Superior temporal gyrus (tissue), 1 donor: ENCODE data around the gene KIAA1671.

Experiments used
- DNase-seq: peaks from one replicate; pipeline ENCODE4 v3.0.0-alpha.2; 2016; ENCODE audit errors: extremely low spot score

Gene KIAA1671

GRCh38 chr22:25114369-25115362 is 162.2 kb downstream of the KIAA1671 start:
- no peak for DNase-seq

- no peak for DNase-seq
Observed at GRCh38 chr22:25119609-25120008, 167.1 kb downstream of the KIAA1671 start.

GRCh38 chr22:25120093-25120561 is 167.6 kb downstream of the KIAA1671 start:
- DNase-seq, result no peak

DNA sequence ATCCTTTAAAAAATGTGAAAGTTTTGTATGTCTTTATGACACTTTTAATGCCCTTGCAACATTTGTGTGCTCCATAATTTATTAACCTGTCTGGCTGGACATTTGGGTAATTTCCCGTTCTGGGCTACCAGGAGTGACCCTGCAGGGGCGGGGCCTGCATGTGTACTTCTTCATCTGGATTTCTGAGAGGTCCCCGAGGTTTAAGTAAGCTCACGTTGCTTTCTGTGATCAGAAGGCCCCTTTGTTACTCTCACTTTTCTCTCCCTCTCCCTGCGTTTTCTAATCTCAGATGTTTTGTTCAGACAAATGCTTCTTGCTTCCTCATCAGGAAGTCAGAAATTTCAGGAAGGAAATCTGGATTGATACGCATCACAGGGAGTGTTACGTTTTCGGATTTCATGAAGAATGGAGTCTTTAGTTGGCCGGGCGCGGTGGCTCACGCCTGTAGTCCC is 168.3 kb downstream of the KIAA1671 start:
- DNase-seq, result no peak

DNA sequence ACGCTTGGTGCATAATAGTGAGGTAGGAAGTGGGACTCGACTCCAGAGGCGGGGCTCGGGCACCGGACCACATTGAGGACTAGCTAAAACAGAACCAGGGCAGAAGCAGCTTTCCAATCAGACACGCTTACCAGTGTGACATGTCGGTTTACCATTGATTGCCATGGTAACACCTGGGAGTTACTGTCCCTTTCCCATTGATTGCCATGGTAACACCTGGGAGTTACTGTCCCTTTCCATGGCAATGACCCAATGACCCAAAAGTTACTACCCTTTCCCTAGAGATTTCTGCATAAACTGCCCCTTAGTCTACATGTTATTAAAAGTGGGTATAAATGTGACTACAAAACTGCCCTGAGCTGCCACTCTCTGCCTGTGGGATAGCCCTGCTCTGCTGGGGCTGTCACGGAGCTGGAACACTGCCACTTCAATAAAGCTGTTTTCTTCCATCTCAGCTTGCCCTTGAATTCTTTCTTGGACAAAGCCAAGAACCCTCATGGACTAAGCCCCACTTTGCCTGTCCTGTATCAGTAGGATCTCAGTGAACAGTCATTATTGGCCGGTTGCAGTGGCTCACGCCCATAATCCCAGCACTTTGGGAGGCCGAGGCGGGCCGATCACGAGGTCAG is 169.7 kb downstream of the KIAA1671 start:
- no peak for DNase-seq

GRCh38 chr22:25123677-25124076 is 171.2 kb downstream of the KIAA1671 start:
- no peak for DNase-seq

- DNase-seq, result no peak
Observed at GRCh38 chr22:25125693-25126357, 173.3 kb downstream of the KIAA1671 start.

- DNase-seq, result no peak
Observed at GRCh38 chr22:25126510-25126909, 174.0 kb downstream of the KIAA1671 start.

GRCh38 chr22:25127318-25127717 is 174.8 kb downstream of the KIAA1671 start:
- DNase-seq, result no peak

DNA sequence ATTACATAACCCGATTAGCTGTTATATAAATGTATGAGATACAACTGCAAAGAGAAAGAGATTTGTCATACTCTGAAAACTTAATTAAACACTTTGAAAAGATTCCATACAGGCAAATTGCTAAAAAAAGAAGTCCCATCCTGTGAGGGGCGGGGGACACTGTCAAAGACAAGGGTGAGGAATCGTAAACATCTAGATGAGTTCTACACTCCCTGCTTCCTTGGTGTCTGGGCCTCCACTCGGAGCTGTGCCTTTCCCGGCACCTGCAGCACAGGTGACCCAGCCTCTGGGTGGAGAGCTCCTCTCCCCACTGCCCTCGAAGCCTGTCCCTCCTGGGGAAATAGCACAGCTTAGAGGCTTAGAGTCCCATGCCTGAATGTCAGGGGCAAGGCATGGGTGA is 177.9 kb downstream of the KIAA1671 start:
- DNase-seq, result no peak

- no peak for DNase-seq
Observed at GRCh38 chr22:25131198-25131887, 178.8 kb downstream of the KIAA1671 start.

GRCh38 chr22:25134028-25134427 is 181.5 kb downstream of the KIAA1671 start:
- DNase-seq, result no peak

DNA sequence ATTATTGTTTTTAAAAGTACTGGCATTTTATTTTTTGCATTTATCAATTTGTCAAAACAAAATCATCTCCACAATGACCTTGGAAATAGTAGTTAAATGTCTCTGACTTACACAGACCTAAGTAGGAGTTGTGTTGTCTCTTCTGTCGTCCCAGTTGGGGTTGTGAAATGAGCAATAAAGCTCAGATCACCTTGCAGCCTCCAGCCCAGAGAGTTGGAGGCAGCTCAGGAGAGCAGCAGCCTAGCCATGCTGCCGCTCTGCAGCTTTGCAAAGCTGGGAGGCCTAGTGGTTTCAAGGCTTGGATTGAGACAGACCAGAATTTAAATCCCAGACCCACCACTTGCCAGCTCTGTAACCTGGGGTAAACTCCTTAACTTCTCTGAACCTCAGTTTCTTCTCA is 181.9 kb downstream of the KIAA1671 start:
- no peak for DNase-seq

- DNase-seq, result no peak
Observed at GRCh38 chr22:25136953-25137576, 184.5 kb downstream of the KIAA1671 start.

- DNase-seq, result no peak
Observed at GRCh38 chr22:25137577-25138525, 185.3 kb downstream of the KIAA1671 start.

DNA sequence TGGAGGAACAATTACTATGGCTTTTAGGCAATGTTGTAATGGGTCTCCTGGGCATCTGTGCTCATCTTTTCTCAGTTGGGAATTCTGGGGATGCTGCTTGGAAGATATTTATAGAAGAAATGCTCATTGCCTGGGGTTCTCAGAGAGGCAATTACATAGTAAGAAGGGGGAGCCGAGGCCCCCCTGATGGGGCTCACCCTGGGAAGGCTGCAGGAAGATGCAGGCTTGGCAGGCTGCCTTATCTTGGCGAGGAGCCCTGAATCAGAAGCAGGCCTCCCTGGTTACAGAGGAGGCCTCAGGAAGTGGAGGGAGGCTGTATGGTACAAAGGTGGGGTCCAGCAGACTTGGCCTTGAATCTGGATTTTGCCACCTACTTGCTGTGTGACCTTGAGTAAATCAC is 186.5 kb downstream of the KIAA1671 start:
- no peak for DNase-seq

- no peak for DNase-seq
Observed at GRCh38 chr22:25142102-25142501, 189.6 kb downstream of the KIAA1671 start.

- no peak for DNase-seq
Observed at GRCh38 chr22:25143156-25144076, 190.9 kb downstream of the KIAA1671 start.

DNA sequence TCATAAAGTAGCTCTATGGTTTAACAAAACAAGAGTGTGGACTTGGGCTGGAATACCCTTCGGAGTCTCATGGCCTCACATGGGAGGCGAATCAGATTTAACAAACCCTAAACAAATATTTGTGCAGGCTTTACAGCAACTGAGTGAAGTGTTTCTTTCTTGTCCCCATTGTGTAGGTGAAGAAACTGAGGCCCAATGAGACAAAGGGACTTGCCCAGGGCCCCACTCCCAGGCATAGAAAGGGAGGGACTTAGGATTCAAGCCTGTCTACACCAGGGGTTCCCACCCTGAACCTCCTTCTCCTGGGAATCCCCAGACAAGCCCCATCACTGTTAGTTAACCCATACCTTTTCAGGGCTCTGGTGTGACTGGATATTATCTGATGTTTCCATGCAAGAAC is 192.0 kb downstream of the KIAA1671 start:
- no peak for DNase-seq
